ENCODE data around the gene FALEC.

GRCh38 chr1:150574260-150575071 is 58.9 kb downstream of the FALEC start:
- TF ChIP-seq, protein P1, sequence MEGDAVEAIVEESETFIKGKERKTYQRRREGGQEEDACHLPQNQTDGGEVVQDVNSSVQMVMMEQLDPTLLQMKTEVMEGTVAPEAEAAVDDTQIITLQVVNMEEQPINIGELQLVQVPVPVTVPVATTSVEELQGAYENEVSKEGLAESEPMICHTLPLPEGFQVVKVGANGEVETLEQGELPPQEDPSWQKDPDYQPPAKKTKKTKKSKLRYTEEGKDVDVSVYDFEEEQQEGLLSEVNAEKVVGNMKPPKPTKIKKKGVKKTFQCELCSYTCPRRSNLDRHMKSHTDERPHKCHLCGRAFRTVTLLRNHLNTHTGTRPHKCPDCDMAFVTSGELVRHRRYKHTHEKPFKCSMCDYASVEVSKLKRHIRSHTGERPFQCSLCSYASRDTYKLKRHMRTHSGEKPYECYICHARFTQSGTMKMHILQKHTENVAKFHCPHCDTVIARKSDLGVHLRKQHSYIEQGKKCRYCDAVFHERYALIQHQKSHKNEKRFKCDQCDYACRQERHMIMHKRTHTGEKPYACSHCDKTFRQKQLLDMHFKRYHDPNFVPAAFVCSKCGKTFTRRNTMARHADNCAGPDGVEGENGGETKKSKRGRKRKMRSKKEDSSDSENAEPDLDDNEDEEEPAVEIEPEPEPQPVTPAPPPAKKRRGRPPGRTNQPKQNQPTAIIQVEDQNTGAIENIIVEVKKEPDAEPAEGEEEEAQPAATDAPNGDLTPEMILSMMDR (conservative IDR thresholded peaks at IDR 0.05; ENCODE audit: low read depth, low read length), result no peak
- TF ChIP-seq EZH2 (IDR thresholded peaks at IDR 0.05; ENCODE audit: borderline replicate concordance, low read depth, low read length, poor library complexity, severe bottlenecking), result no peak
